HG02970 (cell line): Measurements from ENCODE around the gene CTNNA2.
"Not testable (repeated sequence)": the region's sequence is repeated elsewhere in the genome, so short reads cannot be mapped to it uniquely, and the experiment has no call there.

Experiments used
- ATAC-seq: cut with Tn5 transposase; IDR thresholded peaks from one replicate; pipeline ENCODE4 v1.9.1; 2021; ENCODE audit warnings: mild to moderate bottlenecking, moderate library complexity, moderate number of reproducible peaks; ENCODE audit not compliant: unreplicated experiment, low FRiP score

CTNNA2 gene

DNA sequence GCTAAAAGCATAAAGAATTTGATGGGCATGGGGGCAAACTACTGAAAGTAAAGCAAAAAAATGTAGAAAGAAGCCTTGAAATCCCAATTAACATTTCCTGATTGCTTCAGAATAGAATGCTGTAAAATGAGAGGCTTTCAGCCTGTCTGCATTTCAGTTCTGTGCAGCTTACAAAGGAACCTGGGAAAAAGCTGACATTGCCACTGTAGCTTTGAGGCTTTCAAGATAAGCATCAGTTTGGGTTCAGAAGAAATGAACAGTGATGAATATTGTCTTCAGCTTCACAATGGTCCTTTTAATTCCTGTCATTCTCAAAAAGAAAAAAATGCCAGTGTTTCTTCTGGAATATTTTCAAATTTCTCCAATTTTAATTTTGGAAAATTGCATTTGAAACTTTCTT lies 549.0 kb downstream of the CTNNA2 start:
- no peak for ATAC-seq

DNA sequence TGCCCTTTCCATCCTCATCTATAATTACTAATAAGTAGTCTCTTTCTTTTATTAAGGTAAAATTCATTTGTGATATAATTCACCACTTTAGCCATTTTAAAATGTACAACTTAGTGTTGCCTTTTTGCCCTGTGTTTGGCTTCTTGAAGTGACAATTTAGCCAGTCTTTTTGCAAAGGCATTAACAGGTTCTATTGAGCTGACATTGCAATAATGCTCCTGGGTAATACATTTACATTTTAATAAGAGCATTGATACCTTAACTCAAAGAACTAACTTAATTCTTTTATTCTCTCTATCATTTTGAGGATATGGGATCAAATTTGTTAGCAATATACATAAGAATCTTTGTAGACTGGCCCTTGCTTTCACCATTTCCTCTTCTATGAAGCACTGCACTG lies 549.4 kb downstream of the CTNNA2 start:
- ATAC-seq, result no peak

DNA sequence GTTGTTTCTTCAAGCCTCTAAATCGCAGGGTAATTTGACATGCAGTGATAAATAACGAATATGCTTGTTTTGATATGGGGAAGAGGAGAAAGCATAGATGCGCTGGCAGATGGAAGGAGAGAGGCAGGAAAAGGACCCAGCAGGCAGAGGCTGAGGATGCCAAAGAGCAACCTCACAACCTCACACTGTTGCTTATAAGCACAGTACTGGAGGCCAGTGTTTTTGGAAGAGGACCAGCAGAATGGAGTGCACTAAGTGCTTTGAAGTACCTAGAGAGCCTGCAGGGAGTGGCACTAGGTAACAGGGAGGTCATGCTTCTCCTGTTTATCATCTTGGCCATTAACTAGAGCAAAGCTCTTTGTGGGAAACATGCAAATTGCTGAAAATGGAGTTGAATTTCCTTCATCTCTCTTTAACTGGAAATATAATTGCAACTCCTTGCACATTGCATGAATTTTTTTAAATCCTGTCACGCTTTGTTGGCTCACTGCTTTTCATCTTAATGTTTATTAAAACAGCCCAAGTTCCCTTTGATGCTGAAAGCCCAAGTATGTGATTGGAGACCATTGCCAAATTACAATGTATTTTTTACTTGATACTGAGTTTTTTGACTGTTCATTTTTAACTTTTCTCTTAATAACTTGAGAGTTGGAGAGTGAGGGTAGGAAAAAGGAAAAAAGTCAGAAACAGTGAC lies 555.3 kb downstream of the CTNNA2 start:
- no peak for ATAC-seq

DNA sequence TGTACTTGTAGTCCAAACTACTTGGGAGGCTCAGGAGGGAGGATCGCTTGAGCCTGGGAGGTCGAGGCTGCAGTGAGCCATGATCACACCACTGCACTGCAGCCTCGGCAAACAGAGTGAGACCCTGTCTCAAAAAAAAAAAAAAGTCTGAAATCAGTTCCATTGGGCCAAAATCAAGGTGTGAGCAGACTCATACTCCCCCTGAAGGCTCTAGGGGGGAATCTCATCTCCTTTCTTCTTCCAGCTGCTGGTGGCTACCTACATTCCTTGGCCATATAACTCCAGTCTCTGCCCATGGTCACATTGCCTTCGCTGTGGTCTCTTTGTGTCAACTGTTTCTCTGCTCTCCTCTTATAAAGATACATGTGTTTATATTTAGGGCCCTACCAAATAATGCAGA lies 557.7 kb downstream of the CTNNA2 start:
- ATAC-seq, result no peak

DNA sequence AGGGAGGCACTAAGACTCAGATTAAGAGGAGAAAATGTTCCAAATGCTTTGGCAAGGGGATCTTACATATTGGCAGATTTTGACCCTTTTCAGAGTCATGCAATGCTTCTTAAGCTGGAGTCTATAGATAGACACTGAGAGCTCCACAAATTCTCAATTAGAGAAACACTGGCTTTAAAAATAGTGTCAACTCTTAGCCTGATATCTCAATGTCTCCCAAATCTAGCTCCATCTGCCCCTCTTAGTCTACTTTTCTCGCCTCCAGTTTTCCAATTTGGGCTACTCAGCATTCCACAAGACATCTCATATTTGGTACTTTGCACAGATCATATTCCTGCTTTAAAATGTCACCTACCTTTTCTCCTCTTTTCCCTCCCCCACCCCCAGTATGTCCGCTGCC lies 559.1 kb downstream of the CTNNA2 start:
- ATAC-seq, result no peak

DNA sequence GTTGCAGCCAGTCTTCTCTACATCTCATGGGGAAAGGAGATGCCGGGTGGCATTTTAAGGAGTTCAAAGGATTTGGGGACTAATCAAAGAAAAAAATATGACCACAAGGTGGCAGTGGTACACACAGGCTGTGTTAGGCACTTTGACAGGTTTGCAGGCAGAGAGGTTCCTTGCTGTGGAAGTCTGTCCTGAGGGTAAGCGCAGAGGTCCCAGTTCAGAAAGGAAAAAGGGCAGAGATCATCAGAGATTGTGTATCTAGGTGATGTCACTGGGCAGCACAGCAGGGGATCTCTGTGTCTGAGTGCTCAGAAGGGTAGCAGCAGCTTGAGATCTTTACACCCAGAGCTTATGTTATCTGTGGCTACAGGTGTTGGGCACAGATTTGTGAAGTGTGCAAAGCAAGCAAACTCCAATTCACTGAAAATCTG lies 560.3 kb downstream of the CTNNA2 start:
- peak; percentile 55 for ATAC-seq

DNA sequence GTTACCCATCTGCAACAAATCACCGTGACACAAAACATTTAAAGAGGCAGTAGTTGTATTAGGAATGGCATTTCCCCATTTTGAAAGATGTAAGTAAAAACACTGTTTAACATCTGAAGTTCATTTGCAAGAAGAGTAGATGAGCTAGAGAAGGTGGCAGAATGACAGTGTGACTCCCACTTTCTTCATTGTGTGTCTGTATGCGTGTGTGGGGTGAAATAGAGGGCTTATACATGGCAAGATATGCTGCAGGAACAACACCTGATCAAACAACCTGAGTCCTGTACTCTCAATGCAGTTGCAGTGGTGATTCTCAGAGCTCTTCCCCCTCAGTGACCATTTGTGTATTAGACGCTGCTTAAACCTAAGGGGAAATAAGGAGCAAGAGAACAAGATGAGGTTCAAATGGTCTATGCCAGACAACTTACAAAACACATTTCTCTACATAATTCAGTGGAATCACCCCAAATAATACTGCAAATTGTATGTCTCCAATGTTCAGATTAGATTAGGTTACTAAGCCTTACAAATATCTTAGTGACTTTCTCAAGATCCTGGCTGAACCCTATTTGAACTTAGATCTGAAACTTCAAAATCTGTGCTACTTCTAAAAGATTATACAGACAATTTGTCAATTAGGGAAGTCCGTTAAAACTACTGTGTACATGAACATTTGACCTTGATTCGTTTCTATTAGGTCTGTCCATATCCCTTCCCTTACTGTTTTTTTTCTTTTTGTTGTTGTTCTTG lies 561.6 kb downstream of the CTNNA2 start:
- no peak for ATAC-seq

DNA sequence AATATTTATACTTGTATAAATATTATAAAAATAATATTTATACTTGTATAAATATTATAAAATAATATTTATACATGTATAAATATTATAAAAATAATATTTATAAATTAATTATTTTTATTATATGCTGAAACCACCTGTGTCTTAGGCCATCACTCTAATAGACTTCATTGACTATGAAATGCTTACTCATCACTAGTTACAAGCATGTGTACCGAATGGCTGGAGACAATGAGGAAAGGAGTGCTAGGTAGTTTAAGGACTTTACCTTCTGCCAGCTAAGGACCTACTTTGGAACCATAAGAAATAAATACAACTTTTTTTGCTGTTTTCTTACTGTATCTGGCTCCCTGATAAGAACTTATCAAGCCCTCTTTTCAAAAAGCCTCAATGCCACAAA lies 562.9 kb downstream of the CTNNA2 start:
- no peak for ATAC-seq

DNA sequence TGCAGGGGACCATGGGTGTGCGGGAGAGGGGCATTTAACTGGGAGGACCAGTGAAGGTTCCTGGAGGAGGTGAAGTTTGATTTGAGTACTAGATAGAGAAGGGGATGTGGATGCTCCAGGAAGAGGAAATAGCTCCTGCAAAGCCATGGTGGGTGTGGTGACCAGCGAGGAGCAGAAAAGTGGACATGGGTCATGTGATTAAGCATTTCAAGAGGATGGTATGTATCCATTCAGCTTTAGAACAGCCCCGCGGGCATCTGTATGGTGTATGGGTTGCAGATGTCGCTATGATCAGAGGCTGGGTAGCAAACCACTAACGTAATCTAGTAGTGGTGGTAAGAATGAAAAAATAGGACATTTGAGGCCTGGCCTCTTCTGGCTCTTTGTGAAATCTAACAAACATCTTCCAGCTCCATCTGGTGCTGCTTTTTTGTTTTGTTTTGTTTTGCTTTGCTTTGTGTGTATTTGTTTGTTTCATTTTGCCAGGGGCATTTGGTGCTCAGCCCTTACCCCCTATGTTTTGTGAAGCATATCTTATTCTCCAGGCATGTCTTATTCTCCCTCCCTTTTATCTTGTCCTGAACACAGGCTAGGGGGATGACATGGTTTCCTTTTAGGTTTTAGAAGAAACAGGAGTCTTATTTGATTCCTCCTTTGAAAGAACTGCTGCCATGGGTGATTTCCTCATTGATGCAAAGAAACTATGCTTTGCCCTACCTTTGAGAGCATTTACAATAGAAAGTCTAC lies 565.6 kb downstream of the CTNNA2 start:
- no peak for ATAC-seq

DNA sequence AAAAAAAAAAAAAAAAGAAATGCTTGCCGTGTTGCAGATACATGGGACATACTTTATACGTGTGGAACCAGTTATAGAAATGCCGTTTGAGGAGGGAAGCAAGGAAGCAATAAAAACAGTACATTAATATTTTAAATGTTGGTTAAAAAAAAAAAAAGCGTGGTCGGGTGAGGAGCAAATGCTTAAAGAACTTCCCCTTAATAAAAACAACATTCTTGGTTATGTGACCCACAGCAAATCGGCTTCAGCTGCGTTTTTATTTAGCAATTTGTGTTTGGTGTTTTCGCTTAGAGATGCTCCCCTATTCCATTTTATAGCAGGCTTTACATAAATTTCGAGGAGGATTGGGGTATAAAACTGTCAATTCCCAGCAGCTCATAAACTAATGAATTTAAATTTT lies 568.1 kb downstream of the CTNNA2 start:
- no peak for ATAC-seq

DNA sequence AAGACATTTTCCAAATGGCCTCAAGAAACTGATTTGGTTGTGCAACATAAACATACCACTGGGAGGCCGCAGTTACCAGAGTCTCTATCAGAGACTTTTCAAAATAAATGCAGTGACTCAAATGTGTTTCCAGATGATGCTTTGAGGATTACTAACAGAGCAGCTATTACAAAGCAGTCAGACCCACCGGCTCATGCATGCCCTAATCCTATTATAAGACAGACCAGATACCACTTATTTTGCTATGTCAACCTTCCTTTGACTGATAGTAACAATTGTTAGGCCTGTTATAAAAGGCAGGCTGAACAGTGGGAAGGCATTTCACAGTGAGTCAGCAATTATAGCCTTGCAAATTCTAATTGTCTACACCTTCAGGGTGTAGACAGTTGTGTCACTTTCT lies 574.0 kb downstream of the CTNNA2 start:
- no peak for ATAC-seq

DNA sequence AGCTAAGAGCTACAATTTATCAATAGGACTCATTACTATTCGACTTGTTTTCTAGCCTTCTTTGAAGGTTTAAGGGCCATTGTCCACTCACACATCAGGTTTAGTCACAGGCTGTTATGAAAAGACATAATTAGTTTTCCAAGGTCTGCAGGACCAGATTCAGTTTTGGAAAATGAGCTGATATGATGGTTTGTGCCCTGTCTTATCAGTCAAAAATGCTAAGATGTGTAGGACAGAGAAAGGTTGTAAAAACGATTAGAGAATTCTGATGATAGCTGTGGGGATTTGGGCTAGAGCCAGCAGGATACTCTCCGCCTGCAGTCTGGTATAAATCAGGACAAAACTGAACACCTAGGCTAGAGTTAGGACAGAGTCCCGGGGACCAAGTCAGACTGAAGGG lies 578.4 kb downstream of the CTNNA2 start:
- no peak for ATAC-seq

DNA sequence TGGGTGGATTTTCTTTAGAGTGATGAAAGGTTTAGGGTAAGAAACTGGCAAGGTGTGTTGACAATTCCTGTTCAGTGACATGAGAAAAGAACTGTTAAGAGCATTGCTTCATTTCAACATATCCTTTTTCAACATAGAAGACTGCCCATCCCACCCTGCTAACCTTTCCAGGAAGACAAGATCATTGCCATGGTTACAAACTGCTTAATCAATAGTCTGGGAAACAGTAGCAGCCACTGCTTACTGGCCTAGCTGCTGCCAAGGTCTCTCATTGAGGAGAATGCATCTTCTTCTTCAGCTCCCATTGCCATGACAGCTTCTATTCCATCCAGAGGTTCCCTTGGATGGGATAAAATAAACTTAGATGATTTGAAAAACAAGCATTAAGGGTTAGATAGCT lies 579.6 kb downstream of the CTNNA2 start:
- no peak for ATAC-seq

DNA sequence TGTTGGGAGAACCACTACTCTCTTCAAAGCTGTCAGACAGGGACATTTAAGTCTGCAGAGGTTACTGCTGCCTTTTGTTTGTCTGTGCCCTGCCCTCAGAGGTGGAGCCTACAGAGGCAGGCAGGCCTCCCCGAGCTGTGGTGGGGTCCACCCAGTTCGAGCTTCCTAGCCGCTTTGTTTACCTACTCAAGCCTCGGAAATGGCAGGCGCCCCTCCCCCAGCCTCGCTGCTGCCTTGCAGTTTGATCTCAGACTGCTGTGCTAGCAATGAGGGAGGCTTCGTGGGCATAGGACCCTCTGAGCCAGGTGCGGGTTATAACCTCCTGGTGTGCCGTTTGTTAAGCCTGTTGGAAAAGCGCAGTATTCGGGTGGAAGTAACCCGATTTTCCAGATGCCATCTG lies 585.7 kb downstream of the CTNNA2 start:
- not testable (repeated sequence) for ATAC-seq

DNA sequence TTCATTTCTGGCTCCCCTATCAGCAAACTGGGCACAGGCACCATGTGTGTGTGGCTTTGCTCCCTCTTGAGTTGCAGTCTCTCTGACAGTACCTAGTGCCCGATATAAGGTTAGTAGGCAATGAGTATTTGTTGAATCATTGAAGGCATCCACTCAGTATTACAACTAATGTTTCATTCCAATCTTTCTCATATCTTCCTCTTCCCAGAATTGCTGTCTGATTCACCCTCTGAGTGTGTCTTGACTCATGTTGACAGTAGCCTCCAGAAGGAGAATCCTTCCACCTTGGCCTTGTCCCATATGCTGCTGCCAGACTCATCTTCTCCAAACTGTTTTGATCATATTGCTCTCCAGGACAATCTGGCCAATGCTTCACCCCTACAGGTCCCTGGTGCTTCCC lies 589.2 kb downstream of the CTNNA2 start:
- no peak for ATAC-seq

DNA sequence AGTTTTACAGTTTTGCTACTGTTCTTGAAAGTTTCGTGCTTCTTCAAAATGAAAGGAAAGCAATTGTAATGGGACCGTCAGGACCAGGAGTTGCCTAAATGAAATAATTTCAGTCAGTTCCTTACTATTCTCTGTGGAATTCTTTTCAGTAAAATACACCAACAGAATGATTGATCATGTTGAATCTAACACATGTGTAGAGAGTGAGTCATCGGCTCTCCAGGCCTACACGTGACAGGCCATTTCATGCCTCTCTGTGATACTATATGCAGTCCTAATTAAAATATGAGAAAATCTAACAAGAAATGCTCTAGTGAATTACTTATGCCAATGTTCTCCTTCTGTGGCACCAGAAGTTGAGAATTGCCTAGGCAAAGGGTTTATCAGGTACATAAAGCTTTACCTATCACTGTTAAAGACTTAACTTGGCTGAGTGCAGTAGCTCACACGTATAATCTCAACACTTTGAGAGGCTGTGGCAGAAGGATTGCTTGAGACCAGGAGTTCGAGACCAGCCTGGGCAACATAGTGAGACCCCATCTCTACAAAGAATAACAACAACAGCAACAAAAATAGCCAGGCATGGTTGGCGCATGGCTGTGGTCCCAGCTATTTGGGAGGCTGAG lies 592.3 kb downstream of the CTNNA2 start:
- ATAC-seq, result no peak

DNA sequence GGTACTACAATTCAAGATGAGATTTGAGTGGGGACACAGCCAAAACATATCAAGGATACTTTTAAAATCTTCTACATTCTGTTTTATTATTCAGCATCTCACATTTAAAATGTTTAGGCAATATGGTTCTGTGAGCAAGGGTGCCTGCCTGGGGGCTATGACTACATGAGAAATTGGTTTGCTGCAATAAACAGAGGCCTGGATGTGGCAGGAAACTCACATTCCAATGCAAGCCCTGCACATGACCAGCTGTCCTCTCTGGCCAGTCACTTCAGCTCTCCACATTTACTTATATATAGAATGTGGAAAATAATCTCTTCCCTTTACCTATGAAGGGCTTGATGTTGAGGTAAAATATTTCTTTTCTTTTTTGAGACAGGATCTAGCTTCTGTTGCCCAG lies 598.3 kb downstream of the CTNNA2 start:
- no peak for ATAC-seq

DNA sequence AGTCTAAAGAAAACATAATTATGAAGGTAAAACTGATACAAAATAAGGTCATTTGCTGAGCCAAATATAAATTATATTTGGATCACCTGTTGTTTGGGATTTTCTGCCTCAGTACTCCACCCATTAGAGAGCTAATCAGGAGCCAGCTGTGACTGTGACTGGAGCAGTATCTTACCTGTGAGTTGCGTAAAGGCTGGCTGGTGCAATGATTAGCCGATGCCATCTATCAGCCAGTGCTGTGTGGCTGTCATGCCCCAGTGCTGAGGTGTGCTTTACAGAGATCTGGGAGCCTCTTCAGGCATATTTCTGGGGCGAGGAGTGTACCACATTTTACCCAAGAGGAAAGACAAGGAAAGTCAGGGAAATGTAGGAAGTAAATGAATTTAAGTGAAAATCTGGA lies 599.9 kb downstream of the CTNNA2 start:
- ATAC-seq, result no peak

DNA sequence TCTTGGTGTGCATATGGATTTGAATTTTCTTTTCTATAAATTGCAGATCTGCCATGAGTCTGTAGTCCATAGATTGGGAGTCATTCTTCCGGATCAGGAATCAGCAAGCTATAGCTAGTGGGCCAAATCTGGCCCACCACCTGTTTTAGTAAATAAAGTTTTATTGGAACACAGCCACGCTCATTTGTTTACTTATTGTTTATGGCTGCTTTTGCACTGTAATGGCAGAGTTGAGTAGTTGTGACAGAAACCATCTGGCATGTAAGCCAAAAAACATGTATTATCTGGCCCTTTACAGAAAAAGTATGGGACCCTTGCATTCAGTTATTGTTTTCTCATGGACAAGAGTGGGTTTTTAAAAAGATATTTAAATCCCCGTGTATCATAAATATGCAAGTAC lies 600.5 kb downstream of the CTNNA2 start:
- no peak for ATAC-seq

DNA sequence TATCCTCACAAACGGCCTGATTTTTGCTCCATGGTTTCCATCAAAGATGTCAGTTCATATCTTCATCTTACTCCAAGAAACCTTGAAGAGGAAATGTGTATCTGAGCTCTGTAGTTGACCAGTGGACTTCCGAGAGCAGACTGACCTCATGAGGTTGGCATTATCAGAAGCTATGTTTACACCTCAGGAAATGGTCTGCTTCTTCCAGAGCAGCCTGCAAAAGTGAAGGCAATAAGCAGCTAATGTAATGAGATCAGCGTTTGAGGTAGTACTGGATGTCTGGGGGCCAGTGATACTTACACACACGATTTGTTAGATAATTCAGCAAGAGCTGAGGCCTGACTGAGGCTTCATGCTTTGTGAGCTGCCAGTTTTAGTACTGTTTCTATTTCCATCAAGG lies 602.0 kb downstream of the CTNNA2 start:
- no peak for ATAC-seq

DNA sequence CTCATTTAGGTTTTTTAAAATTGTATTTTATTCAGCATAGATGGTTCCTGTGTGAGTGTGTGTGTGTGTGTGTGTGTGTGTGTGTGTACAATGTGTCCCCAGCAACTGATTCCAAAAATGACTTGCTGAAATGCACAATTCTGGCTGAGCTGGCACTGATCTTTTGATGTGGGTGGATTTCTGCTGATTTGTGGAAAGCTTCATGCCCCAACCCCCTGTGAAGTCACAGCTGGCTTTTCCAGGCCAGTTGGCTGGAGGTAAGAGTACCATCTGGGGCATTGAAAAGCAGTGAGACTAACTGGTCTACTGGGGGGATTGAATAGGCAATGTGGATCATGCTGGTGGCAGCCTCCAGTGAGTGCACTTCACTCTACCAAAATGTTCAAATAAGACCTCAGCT lies 604.5 kb downstream of the CTNNA2 start:
- no peak for ATAC-seq
